NCI-H2081 (cell line): ENCODE data around the gene RPRML.
"Not testable (repeated sequence)": the region's sequence is repeated elsewhere in the genome, so short reads cannot be mapped to it uniquely, and the experiment has no call there.

Experiments
- DNase-seq, 2 experiments: peaks; one replicate each; lab custom pipeline; 2025; lab: John Stamatoyannopoulos, UW

The RPRML gene

GRCh38 chr17:46976626-46977270, 2.3 kb downstream of the RPRML start:
- DNase-seq: no peak

DNA sequence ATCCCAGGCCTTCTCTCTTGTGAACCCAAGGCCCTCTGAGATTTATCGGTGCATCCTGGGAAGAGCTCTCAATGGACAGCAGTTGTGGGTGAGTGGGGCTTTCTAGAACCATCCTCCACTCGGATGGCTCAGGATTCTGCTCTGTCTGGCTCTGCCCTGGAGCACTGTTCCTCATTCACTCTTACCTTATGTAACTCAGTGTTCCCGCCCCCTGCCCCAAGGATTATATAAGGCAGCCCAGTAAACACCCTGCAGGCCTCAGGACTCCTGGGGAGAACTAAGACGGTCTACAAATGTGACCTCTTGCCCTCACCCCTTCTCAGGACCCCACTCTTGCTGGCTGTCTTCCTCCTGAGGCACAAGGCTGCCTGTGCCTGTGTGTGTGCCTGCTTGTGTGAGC, 3.8 kb downstream of the RPRML start:
- DNase-seq: no peak

GRCh38 chr17:46974086-46974485, 5.0 kb downstream of the RPRML start:
- peak in 1 of 2 experiments; percentile 32 for DNase-seq

- peak in 1 of 2 experiments; percentile 35 for DNase-seq
Measured at GRCh38 chr17:46972346-46972745, 6.7 kb downstream of the RPRML start.

DNA sequence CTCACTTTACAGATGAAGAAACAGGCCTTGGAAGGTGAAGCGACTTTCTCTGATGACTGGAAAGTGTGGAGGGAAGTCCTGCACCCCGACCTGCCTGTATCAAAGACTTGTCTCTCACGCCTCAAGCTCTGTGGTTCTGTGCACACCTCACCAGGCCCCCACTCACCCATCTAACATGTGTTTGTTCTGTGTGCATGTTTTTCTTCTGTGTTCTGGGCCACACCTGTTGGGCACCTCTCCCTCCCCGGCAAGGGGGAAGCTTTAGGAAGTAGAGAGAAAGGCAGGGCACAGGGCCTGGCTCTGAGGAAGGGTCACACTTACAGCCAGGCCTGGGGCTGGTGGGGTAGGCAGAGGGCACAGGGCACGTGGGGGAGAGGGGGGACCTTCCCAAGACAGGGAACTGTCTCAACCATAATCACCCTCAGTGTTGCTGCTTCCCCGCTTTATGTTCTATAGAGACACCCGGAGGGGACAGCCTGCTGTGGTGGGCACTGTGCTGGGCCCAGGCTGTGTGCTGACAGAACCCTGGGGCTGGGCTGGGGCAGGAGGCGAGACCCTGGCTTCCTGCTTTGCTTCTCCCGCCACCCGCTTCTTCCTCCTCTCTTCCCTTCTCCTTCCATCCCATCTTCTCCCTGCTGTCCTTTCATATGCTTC, 7.3 kb downstream of the RPRML start:
- no peak for DNase-seq

- DNase-seq: no peak
Measured at GRCh38 chr17:46968896-46969295, 10.2 kb downstream of the RPRML start.

DNA sequence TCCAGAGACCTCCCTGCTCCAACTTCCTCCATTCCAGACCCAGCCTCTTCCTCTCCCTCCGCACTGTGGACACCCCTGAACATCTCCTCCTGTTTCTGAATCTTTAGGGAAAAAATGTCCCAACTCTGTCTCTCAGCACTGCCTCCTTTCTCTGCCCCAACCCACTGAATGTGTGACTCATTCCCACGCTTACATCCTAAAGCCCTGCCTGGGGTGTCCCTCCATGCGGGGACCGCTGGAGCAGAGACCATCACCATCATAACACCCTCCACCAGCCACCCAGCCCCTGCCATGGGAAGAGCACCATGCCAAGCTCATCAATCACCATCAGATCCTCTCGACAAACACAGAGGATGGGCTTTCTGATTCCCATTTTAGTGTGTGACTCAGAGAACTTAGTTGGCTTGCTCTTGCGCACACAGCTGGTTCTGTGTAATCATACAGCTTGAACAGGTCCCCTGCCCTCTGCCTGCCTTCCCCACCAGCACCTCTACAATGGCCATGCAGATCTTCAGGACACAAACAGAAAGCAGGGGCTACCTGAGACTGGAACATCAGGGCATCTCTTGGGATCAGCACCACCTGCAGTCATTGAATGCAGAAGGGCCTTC, 10.7 kb downstream of the RPRML start:
- DNase-seq: no peak

GRCh38 chr17:46964315-46965265, 14.5 kb downstream of the RPRML start:
- DNase-seq: no peak

DNA sequence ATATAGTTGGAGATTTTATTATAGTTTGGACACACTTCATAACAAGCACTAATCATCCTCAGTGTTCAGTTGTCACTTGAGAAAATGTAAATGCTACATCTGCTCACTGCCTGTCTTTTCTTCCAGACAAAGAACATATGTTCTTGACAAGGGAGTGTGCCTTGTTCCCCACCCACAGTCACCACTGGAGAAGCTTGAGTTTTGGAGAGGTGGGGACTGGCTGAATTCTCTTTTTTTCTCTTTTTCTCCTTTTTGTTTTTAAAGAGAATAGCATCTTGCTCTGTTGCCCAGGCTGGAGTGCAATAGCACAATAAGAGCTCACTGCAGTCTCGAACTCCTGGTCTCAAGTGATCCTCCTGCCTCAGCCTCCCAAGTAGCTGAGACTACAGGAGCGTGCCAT, 15.5 kb downstream of the RPRML start:
- no peak for DNase-seq

GRCh38 chr17:46962374-46962790, 16.7 kb downstream of the RPRML start:
- DNase-seq: no peak

DNA sequence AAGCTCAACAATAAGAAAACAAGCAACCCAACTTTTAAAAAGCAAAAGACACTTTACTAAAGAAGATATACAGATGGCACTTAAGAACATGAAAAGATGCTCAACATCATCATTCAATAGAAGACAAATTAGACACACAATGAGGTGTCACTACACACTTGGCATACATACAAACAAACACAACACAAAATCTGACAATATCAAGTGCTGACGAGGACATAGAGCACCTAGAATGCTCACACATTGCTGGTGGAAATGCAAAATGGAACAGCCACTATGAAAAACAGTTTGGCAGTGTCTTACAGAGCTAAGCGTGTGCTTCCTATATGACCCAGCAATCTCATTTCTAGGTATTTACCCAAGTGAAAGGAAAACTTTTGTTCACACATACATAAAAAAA, 18.9 kb downstream of the RPRML start:
- no peak for DNase-seq

DNA sequence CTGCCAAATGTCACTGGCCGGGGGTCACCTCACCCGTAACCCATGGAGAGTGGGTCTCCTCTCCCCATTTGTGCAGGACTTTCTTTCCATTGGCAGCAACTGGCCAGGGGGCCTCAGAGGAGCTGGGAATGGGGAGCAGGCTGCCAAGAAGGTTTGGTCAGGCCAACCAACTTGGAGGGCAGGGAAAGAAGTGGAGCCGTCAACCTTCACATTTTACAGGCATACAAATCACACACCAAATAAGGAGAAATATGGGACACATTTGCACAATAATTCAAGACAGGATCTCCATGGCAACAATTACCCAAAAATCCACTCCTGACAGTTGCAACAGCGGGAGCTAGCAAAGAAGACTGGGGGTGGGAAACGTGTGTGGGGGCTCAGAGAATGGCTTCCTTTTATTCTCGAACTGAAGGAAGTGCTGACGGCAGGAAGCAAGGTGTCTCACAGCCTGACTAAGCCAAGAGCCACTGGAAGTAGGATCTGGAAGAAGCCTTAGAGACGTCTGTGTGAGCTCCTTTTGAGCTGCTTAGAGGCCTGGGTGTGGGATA, 20.9 kb downstream of the RPRML start:
- DNase-seq: no peak

- not testable (repeated sequence) for DNase-seq
Measured at GRCh38 chr17:46953191-46953590, 25.9 kb downstream of the RPRML start.

DNA sequence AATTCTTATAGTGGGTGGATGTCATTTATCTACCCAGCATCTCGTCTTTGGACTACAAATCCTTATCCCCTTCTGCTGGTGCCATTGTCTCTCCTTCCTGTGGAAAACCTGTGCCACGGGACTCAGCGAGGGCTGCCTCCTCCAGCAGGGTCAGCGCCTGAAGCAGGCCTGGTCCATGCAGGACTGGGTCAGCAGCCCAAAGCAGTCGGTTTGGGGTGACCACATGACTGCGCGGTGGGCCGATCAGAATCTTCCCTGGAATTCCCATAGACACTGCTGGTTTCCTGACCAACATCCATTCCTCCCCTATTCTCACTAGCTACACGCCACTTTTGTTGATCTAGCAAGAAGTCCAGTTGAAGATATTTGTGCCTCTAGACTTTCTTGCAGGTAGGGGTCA, 26.9 kb downstream of the RPRML start:
- DNase-seq: no peak

DNA sequence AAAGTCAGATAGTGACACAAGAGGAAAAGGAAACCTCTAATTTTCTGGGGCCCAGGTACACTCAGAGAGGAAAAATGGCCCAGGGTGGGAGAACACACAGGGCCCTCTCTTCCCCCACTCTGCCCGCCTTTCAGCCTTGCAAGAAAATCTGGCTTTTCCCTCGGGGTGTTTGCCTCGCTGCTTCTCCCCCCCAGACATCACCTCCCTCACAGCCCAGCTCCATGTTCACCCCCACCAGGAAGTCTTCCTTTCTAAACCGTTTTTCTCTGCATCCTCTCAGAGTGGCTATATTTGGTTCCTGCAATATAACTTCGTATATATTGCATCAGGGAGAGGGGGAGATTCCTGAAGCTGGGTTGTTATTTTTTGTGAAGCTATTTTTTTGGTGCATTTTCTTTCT, 27.3 kb downstream of the RPRML start:
- no peak for DNase-seq

- DNase-seq: peak; percentile 29 to 57
Measured at GRCh38 chr17:46950997-46951621, 27.9 kb downstream of the RPRML start.

- no peak for DNase-seq
Measured at GRCh38 chr17:46950342-46950996, 28.6 kb downstream of the RPRML start.

GRCh38 chr17:46949291-46950174, 29.5 kb downstream of the RPRML start:
- DNase-seq: no peak

DNA sequence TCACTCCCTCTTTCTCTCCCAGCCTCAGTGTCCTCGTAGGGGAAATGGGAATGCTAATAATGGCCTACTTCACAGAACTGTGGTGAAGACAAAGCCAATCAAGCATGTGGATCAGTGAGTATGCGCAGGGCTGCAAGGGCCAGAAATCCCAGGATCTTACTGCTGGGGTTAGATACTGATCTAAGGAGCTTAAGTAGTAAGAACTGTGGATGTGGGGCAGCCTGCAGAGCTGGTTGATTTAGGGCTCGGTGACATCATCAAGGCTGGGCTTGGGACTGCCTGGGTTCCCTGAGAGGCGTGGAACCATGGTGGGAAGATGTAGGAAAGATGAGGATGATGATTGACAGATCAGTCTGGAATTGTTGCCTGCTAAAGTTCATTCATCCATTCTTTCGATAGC, 30.5 kb downstream of the RPRML start:
- no peak for DNase-seq

- DNase-seq: no peak
Measured at GRCh38 chr17:46947216-46947615, 31.8 kb downstream of the RPRML start.
